Measurements from ENCODE around the gene DNAH17. TPM values are rescaled to one million over a fixed set of nuclear protein-coding genes. Genes with fewer than 3 reads are reported as not detected.

The DNAH17 gene
- total RNA-seq, 2 donors from 2014 or later, result 0.21 to 0.87 TPM

DNA sequence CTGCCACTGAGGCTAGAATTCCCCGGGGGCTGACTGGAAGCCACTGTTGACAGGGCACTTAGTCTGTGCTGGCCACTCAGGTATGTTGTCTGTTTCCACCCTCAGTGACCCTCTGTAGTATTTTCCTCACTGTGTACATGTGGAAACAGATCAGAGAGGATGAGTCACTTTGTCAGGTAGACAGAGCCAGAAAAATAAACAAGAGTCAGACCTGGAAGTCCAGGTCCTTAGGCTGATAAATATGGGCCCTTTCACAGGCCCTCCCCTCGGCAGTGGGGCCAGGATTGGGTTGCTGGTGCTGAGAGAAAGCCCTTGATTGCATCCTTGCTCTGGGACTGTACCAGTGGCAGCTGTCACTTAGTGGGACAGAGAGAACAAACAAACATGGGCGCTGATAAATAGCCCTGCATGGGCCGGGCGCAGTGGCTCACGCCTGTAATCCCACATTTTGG is 177.5 kb downstream of the DNAH17 start:
- ATAC-seq (no peak), DNase-seq (no peak)
- Mint-ChIP-seq H3K36me3 (ENCODE audit: low read depth) (peaks cover 7% of the 10 kb centered on the region), H3K4me1 (peaks cover 18% of the 10 kb centered on the region), H3K27ac (no peak overlapping the region), H3K4me3 (no peak overlapping the region), H3K27me3 (no peaks in the 10 kb centered on the region)
- H3K9me3 ChIP-seq (ENCODE audit: control insufficient read depth, low read length, poor library complexity, severe bottlenecking), result no peaks in the 10 kb centered on the region

DNA sequence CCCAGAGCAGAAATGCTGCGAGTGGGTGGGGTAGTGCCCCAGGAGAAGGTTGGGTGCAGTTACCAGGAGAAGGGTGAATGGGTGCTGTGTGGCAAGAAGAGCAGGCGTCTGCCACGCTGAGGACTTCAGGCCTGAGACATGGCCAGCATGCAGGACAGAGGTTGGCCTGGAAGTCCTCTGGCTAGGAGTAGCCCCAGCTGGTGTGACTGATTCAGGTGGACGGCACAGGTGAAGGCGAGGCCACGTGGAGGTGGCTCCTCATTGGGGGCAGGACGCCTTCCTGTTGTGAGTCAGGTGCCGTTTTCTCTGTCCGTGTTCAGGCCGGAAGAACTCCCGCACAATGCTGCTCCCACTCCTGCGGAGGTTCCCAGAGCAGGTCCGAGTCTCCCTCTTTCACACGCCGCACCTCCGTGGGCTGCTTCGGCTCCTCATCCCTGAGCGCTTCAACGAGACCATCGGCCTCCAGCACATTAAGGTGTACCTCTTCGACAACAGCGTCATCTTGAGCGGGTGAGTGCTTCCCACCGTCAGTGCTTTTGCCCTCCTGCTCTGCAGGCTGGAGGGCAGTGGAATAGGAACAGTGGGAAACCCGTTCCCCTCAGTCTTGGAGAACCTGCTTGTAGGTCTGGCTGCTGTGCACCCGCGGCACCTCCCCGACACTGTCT is 178.0 kb downstream of the DNAH17 start:
- DNase-seq, result no peak
- Mint-ChIP-seq H3K27ac (no peak overlapping the region), H3K4me1 (peaks cover 18% of the 10 kb centered on the region), H3K27me3 (no peaks in the 10 kb centered on the region), H3K36me3 (ENCODE audit: low read depth) (peaks cover 7% of the 10 kb centered on the region), H3K4me3 (no peak overlapping the region)
- ATAC-seq, result no peak
- H3K9me3 ChIP-seq (ENCODE audit: control insufficient read depth, low read length, poor library complexity, severe bottlenecking), result no peaks in the 10 kb centered on the region

DNA sequence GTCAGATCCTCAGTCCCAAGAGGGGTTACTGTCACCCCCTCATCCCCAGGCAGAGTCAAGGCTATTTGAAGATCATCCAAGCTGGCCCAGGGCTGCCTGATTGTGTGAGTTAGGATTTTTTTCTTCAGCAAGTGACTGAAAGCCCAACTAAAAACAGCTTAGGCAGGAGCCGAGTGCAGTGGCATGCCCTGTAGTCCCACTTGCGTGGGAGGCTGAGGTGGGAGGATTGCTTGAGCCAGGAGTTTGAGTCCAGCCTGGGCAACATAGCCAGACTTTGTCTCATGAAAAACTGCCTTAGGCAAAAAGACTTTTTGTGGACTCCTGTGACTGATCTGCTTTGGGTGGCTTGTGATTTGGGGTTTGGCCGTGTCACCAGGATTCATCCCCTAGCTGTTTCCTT is 178.8 kb downstream of the DNAH17 start:
- Mint-ChIP-seq H3K36me3 (ENCODE audit: low read depth) (peaks cover 7% of the 10 kb centered on the region), H3K4me1 (peaks cover 18% of the 10 kb centered on the region), H3K4me3 (no peak overlapping the region), H3K27me3 (no peaks in the 10 kb centered on the region), H3K27ac (no peak overlapping the region)
- ATAC-seq (no peak), DNase-seq (no peak)
- H3K9me3 ChIP-seq (ENCODE audit: control insufficient read depth, low read length, poor library complexity, severe bottlenecking), result no peaks in the 10 kb centered on the region

DNA sequence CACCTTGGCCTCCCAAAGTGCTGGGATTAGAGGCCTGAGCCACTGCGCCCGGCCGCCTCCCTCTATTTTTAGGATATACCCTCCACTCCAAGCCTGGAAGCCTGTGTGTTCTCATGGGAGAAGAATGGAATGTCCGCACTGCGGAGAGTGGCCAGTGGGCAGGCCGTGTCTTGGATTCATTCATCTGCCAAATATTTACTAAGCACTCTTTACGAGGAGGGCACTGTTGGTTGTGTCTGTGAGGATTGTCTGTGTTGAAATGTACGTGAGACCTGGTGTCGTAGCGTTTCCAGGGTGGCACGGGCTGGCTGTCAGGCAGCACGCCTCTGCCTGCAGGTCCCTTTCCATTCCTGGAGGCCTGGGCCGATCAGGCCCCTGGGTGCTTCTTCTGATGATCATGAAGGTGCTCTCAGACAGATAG is 179.5 kb downstream of the DNAH17 start:
- Mint-ChIP-seq H3K4me3 (no peak overlapping the region), H3K27ac (peak overlapping the region; percentile 49), H3K27me3 (no peaks in the 10 kb centered on the region), H3K4me1 (peaks cover 17% of the 10 kb centered on the region), H3K36me3 (ENCODE audit: low read depth) (peaks cover 4% of the 10 kb centered on the region)
- ATAC-seq (no peak), DNase-seq (no peak)
- H3K9me3 ChIP-seq (ENCODE audit: control insufficient read depth, low read length, poor library complexity, severe bottlenecking), result no peaks in the 10 kb centered on the region

DNA sequence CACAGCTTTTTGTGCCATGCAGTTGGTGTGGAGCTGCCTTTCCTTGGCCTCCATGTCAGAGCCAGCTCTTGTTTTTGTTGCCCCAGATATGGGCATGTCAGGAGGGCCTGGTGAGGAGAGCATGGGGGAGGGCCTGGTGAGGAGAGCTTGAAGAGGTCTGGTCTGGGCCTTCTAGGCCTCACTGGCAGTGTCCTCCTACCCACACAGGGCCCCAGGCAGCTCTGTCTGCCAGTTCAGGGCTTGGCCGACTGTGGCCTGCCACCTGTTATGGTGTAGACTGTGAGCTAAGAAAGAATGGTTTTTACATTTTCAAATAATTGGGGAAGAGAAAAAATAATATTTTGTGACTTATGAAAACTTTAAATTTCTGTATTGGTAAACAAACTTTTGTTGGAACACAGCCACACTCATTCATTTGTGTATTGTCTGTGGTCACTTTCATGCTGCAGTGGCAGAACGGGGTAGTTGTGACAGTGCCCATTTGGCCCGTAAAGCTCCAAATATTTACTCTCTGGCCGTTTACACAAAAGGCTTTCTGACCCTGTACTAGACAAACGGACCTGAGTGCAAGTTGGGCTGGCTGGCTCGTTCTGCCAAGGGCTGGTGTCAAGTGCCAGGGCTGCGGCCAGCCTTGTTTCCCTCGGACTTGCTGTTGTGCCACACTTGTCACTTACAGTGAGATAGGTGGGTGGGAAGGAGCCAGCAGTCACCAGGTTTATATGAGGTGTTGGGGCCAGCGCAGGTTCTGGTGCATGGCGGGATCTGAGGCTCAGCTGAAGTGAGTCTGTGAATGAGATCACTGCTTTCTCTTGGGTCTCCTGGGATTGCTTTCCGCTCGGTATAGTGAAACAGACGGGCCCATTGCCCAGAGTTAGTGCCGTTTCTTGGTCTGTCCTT is 180.5 kb downstream of the DNAH17 start:
- no peak for DNase-seq
- no peaks in the 10 kb centered on the region for H3K9me3 ChIP-seq (ENCODE audit: control insufficient read depth, low read length, poor library complexity, severe bottlenecking)
- Mint-ChIP-seq H3K4me1 (peaks cover 16% of the 10 kb centered on the region), H3K36me3 (ENCODE audit: low read depth) (no peaks in the 10 kb centered on the region), H3K4me3 (no peak overlapping the region), H3K27ac (peak overlapping the region; percentile 49), H3K27me3 (no peaks in the 10 kb centered on the region)
- no peak for ATAC-seq

DNA sequence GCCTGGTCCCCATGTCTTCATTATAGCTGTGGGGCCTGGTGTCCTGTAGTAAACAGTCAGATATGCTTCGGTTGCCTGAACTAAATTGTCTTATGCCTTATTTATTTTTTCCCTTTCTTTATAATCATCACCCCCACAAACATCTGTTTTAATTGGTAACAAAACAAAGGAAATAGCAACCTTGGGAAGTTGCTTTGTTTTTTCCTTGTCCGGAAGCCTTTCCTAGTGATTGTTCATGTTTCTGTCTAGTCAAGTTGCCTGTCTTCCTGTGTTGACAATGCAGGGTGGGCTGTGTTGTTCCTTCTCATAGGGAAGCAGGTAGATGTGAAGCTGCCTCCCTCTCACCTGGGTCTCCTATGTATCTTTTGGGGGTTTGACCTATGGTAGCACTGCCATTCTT is 182.0 kb downstream of the DNAH17 start:
- ATAC-seq, result no peak
- H3K4me1 Mint-ChIP-seq, result peaks cover 19% of the 10 kb centered on the region
- no peak overlapping the region for H3K27ac Mint-ChIP-seq
- DNase-seq, result no peak
- no peak overlapping the region for H3K4me3 Mint-ChIP-seq
- H3K27me3 Mint-ChIP-seq, result no peaks in the 10 kb centered on the region
- H3K36me3 Mint-ChIP-seq (ENCODE audit: low read depth), result no peaks in the 10 kb centered on the region
- no peaks in the 10 kb centered on the region for H3K9me3 ChIP-seq (ENCODE audit: control insufficient read depth, low read length, poor library complexity, severe bottlenecking)

DNA sequence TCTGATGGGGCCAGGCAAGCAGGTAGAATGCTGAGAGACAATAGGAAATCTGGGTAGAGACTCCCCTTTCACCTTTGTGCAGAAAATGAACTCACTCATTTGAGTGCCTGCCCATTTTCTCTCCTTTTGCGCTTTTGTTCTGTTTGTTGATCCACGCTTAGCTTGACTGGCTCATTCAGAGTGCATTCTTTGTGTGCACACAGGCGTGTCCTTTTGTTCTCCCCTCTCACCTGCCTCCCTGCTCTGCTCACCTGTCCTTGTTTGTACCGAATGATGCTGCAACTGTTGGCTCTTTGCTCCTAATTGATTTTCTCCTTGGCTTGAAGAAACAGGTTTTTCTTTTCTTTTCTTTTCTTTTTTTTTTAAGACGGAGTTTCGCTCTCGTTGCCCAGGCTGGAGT is 183.0 kb downstream of the DNAH17 start:
- H3K4me1 Mint-ChIP-seq, result peaks cover 21% of the 10 kb centered on the region
- no peak for DNase-seq
- no peak overlapping the region for H3K4me3 Mint-ChIP-seq
- no peaks in the 10 kb centered on the region for H3K27me3 Mint-ChIP-seq
- no peaks in the 10 kb centered on the region for H3K9me3 ChIP-seq (ENCODE audit: control insufficient read depth, low read length, poor library complexity, severe bottlenecking)
- no peak for ATAC-seq
- no peaks in the 10 kb centered on the region for H3K36me3 Mint-ChIP-seq (ENCODE audit: low read depth)
- H3K27ac Mint-ChIP-seq, result no peak overlapping the region

DNA sequence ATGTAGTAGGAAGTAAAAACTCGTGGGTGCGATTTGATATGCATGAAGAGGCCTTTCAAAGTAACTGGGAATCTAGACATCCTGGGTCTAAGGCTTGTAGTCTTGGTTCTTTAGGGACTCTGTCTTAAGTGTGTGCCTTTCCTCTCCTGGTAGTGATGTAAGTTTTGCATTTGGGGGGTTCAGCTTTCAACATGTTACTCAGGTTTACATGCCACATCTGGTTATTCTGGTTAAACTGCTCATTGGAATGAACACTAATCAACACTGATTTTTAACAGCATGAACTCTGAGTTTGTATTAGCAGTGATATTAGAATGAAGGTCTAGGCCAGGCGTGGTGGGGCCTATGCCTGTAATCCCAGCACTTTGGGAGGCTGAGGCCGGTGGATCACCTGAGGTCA is 183.6 kb downstream of the DNAH17 start:
- H3K4me3 Mint-ChIP-seq, result no peak overlapping the region
- peaks cover 24% of the 10 kb centered on the region for H3K4me1 Mint-ChIP-seq
- H3K36me3 Mint-ChIP-seq (ENCODE audit: low read depth), result no peaks in the 10 kb centered on the region
- H3K9me3 ChIP-seq (ENCODE audit: control insufficient read depth, low read length, poor library complexity, severe bottlenecking), result no peaks in the 10 kb centered on the region
- no peak for ATAC-seq
- H3K27ac Mint-ChIP-seq, result peak overlapping the region; percentile 68
- H3K27me3 Mint-ChIP-seq, result no peaks in the 10 kb centered on the region
- no peak for DNase-seq

DNA sequence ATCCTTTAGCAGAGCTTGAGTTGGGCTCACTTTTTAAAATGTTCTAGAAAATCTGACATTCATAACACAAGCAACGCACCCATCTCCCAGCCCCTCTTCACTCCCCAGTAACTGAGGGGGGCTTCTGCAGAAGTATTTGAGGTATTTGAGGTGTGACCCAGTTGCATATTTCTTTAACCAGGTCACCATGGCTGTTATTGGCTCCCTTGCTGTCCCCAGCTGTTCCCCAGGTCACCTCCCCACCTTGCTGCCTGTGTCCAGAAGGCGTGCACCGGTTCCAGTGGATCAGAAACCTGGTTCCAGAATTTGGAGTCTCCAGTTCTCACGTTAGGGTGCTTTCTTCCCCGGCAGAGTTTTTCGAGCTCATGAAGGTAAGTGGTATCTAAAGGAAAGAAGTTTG is 184.9 kb downstream of the DNAH17 start:
- Mint-ChIP-seq H3K27me3 (no peaks in the 10 kb centered on the region), H3K36me3 (ENCODE audit: low read depth) (no peaks in the 10 kb centered on the region), H3K4me3 (no peak overlapping the region), H3K4me1 (peaks cover 33% of the 10 kb centered on the region), H3K27ac (no peak overlapping the region)
- DNase-seq, result no peak
- no peaks in the 10 kb centered on the region for H3K9me3 ChIP-seq (ENCODE audit: control insufficient read depth, low read length, poor library complexity, severe bottlenecking)
- no peak for ATAC-seq

DNA sequence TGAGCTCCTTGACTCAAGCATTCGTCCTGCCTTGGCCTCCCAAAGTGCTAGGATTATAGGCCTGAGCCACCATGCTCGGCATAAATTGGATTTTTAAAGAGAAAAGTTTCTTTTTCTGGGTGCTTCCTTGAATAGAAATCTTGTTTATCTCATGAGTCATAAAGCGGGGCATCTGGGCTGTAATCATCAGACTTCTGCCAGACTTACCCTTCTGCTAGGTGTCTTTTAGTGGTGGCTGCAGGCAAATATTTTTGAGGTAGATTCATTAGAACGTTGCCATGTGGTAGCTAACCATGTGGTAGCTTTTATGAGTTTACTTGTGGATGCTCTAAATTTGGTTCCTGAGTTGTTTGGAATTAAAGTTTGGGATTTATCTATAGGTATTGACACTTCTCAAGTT is 185.4 kb downstream of the DNAH17 start:
- H3K27ac Mint-ChIP-seq, result no peak overlapping the region
- no peaks in the 10 kb centered on the region for H3K9me3 ChIP-seq (ENCODE audit: control insufficient read depth, low read length, poor library complexity, severe bottlenecking)
- no peaks in the 10 kb centered on the region for H3K36me3 Mint-ChIP-seq (ENCODE audit: low read depth)
- no peaks in the 10 kb centered on the region for H3K27me3 Mint-ChIP-seq
- no peak overlapping the region for H3K4me3 Mint-ChIP-seq
- no peak for DNase-seq
- ATAC-seq, result no peak
- H3K4me1 Mint-ChIP-seq, result peaks cover 34% of the 10 kb centered on the region

DNA sequence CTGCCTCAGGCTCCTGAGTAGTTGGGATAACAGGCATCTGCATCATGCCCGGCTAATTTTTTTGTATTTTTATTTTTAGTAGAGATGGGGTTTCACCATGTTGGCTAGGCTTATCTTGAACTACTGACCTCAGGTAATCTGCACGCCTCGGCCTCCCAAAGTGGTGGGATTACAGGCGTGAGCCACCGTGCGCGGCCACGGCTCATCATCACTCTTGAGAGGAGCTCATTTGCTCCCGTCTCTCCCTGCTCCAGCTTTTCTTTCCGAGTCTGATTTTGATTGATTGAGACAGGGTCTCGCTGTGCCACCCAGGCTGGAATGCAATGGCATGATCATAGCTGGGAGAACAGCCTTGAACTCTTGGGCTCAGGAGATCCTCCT is 186.2 kb downstream of the DNAH17 start:
- Mint-ChIP-seq H3K27ac (no peak overlapping the region), H3K4me1 (peaks cover 40% of the 10 kb centered on the region), H3K36me3 (ENCODE audit: low read depth) (no peaks in the 10 kb centered on the region), H3K27me3 (no peaks in the 10 kb centered on the region), H3K4me3 (no peak overlapping the region)
- H3K9me3 ChIP-seq (ENCODE audit: control insufficient read depth, low read length, poor library complexity, severe bottlenecking), result no peaks in the 10 kb centered on the region
- ATAC-seq (no peak), DNase-seq (no peak)

DNA sequence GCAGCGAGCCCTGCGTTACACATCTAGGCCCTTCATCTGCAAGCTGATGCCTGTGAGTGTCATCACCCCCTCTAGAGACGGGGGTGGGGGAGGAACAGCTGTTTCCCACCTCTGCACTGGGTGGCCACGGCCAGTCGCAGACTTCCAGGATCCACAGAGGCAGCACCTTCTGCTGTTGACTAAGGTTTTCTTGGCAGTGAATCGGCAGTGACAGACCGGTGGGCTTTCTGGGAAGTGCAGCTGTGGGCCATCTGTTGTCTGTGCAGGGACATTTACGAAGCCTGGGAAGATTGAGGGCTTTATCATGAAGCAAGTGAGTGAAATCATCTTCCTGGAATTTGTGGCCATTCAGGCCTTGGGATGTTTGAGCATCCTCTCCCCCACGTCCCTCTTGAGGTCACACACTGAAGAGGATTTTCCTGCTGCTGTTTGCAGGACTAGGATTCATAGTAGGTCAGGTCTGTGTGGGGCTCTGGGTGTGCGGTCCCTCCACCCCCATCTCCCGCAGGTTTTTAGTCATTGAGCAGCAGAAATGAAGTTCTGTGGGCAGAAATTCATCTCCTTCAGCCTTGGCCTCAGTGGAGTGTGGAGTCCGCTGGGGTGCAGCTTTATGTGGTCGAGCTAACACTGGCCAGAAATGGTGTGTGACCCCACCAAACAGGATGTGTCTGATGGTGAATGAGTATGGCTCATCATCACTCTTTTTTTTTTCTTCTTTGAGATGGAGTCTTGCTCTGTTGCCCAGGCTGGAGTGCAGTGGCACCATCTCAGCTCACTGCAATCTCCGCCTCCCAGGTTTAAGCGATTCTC is 186.8 kb downstream of the DNAH17 start:
- Mint-ChIP-seq H3K4me1 (peaks cover 41% of the 10 kb centered on the region), H3K27me3 (no peaks in the 10 kb centered on the region), H3K4me3 (no peak overlapping the region), H3K36me3 (ENCODE audit: low read depth) (no peaks in the 10 kb centered on the region), H3K27ac (peak overlapping the region; percentile 32)
- no peaks in the 10 kb centered on the region for H3K9me3 ChIP-seq (ENCODE audit: control insufficient read depth, low read length, poor library complexity, severe bottlenecking)
- DNase-seq (no peak), ATAC-seq (no peak)
